ENCODE results near the gene MFSD2B. TPM values are rescaled to one million over a fixed set of nuclear protein-coding genes. Genes with fewer than 3 reads are reported as not detected.

MFSD2B gene
- total and polyA plus RNA-seq, 10 of the 15 experiments (the other 5 are each of a cell fraction or from before 2014, with no cell fraction given), result 0.07 to 0.51 (median 0.16) TPM; not detected in 4

DNA sequence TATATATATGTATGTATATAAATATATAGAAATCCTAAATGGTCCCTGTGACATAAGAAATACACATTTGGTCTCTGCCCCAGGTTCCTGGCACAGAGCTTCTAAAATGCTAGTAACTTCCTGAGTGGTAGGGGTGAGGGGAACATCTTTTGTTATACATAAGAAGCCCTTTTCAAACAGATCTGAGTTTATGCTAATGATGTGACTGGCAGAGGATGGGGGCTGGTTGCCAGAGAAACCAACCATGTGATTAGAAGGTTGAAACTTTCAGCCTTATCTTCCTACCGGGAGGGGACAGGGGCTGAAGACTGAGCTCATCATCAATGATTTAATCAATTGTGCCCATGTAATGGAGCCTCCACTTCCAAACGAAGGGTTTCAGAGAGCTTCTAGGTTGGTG, 16.3 kb downstream of the MFSD2B start:
- peaks cover 0 to 11% of the 10 kb centered on the region in 2 experiments; a peak in 3 of 4 replicates for H3K36me3 ChIP-seq (ENCODE audit: control insufficient read depth in 2 of 2, insufficient read depth in 2 of 2, low read length in 1 of 2)
- POLR2A ChIA-PET, result no interaction called here

More for the DNA sequence above, 16.3 kb downstream of the MFSD2B start:
- FAIRE-seq (no peak), DNase-seq (ENCODE audit: low read depth, low spot score) (no peak), ATAC-seq (no peak)
- in situ Hi-C loops (cut with MboI) (no loop called here), intact Hi-C loops (cut with micrococcal nuclease; ENCODE audit: unreplicated experiment) (no loop called here)
- Histone ChIP-seq H4K20me1 (ENCODE audit: control insufficient read depth, insufficient read depth) (no peaks in the 10 kb centered on the region), H3K4me3 (no peak overlapping the region), H2AFZ (ENCODE audit: control insufficient read depth, low read depth, low read length) (no peak overlapping the region), H3K9ac (ENCODE audit: control insufficient read depth, insufficient read depth, low read length) (no peak overlapping the region), H3K9me3 (replicated peaks; ENCODE audit: control insufficient read depth, insufficient read depth, low read length) (no peaks in the 10 kb centered on the region), H3K4me2 (ENCODE audit: control insufficient read depth, insufficient read depth) (no peak overlapping the region), H3K27me3 (replicated peaks in 1 of 2; ENCODE audit: control insufficient read depth in 2 of 2, insufficient read depth in 2 of 2, low read length in 1 of 2) (no peaks in the 10 kb centered on the region), H3K79me2 (ENCODE audit: control insufficient read depth, insufficient read depth, low read length) (no peaks in the 10 kb centered on the region), H3K27ac (ENCODE audit: control insufficient read depth, insufficient read depth) (no peak overlapping the region), H3K4me1 (ENCODE audit: control insufficient read depth, insufficient read depth, low read length) (no peaks in the 10 kb centered on the region)
- SMC1A ChIA-PET (ENCODE audit: uncharacterized antibody, unreplicated experiment), result no interaction called here
- no TSS peak for BruUV-seq (replicated peaks)
- 97% methylated on average over 2 of the region's 2 CpGs for WGBS (ENCODE audit: insufficient coverage, insufficient replicate concordance, low lambda C conversion rate, missing lambda C conversion rate)
- no peak for TF ChIP-seq EZH2 (IDR thresholded peaks at IDR 0.05; ENCODE audit: borderline replicate concordance, control insufficient read depth, low read depth, low read length)
- no peak for TF ChIP-seq TCF7 (IDR thresholded peaks at IDR 0.05; ENCODE audit: borderline replicate concordance)
- TF ChIP-seq IKZF1 (conservative IDR thresholded peaks at IDR 0.05), result no peak
- TF ChIP-seq IRF4 (IDR thresholded peaks at IDR 0.05; ENCODE audit: low read depth, low read length), result no peak
- TF ChIP-seq CBX5 (IDR thresholded peaks at IDR 0.05; ENCODE audit: low read depth), result no peak
- TF ChIP-seq TCF3 (IDR thresholded peaks at IDR 0.05; ENCODE audit: borderline replicate concordance, insufficient read depth, low read depth, low read length), result no peak
- TF ChIP-seq BACH1 (IDR thresholded peaks at IDR 0.05; ENCODE audit: borderline replicate concordance), result no peak
- TF ChIP-seq MYB (IDR thresholded peaks at IDR 0.05; ENCODE audit: borderline replicate concordance, low read depth, low read length), result no peak
- no peak for TF ChIP-seq BMI1 (IDR thresholded peaks at IDR 0.05; ENCODE audit: borderline replicate concordance)
- no peak for TF ChIP-seq ZZZ3 (IDR thresholded peaks at IDR 0.05; ENCODE audit: control insufficient read depth, insufficient read length, low read depth)
- no peak for TF ChIP-seq SUPT20H (IDR thresholded peaks at IDR 0.05; ENCODE audit: borderline replicate concordance, control insufficient read depth, low read depth, low read length)
- TF ChIP-seq ZBTB33 (IDR thresholded peaks at IDR 0.05), result no peak
- TF ChIP-seq BCL11A (IDR thresholded peaks at IDR 0.05; ENCODE audit: low read depth, low read length), result no peak
- no peak for TF ChIP-seq HDAC6 (IDR thresholded peaks at IDR 0.05; ENCODE audit: unreplicated experiment)
- TF ChIP-seq ESRRA (IDR thresholded peaks at IDR 0.05; ENCODE audit: low read length), result no peak
- TF ChIP-seq MYC (IDR thresholded peaks at IDR 0.05; ENCODE audit: insufficient read depth, insufficient read length, insufficient replicate concordance, low read length, severe bottlenecking), result no peak
- TF ChIP-seq, protein P1, sequence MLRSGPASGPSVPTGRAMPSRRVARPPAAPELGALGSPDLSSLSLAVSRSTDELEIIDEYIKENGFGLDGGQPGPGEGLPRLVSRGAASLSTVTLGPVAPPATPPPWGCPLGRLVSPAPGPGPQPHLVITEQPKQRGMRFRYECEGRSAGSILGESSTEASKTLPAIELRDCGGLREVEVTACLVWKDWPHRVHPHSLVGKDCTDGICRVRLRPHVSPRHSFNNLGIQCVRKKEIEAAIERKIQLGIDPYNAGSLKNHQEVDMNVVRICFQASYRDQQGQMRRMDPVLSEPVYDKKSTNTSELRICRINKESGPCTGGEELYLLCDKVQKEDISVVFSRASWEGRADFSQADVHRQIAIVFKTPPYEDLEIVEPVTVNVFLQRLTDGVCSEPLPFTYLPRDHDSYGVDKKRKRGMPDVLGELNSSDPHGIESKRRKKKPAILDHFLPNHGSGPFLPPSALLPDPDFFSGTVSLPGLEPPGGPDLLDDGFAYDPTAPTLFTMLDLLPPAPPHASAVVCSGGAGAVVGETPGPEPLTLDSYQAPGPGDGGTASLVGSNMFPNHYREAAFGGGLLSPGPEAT (IDR thresholded peaks at IDR 0.05; ENCODE audit: low read depth), result no peak
- no peak for TF ChIP-seq FOXK2 (IDR thresholded peaks at IDR 0.05)
- TF ChIP-seq EP300 (IDR thresholded peaks at IDR 0.05; ENCODE audit: borderline replicate concordance in 1 of 2, control insufficient read depth in 1 of 2, low read depth in 2 of 2, low read length in 2 of 2), result no peak
- CTCF ChIA-PET, result interaction anchor here (1.0 to 1.4 kb wide), 3 partner anchors 8 to 202 kb away, joined by 3 read pairs; no protein-coding TSS in a partner anchor
- RAD21 ChIA-PET (ENCODE audit: unreplicated experiment), result no interaction called here
